ENCODE data around the gene PMPCA.

- no peak for TF ChIP-seq JUN (CRISPR knock-in tag; IDR thresholded peaks at IDR 0.05)
- TF ChIP-seq, protein P1, sequence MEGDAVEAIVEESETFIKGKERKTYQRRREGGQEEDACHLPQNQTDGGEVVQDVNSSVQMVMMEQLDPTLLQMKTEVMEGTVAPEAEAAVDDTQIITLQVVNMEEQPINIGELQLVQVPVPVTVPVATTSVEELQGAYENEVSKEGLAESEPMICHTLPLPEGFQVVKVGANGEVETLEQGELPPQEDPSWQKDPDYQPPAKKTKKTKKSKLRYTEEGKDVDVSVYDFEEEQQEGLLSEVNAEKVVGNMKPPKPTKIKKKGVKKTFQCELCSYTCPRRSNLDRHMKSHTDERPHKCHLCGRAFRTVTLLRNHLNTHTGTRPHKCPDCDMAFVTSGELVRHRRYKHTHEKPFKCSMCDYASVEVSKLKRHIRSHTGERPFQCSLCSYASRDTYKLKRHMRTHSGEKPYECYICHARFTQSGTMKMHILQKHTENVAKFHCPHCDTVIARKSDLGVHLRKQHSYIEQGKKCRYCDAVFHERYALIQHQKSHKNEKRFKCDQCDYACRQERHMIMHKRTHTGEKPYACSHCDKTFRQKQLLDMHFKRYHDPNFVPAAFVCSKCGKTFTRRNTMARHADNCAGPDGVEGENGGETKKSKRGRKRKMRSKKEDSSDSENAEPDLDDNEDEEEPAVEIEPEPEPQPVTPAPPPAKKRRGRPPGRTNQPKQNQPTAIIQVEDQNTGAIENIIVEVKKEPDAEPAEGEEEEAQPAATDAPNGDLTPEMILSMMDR (IDR thresholded peaks at IDR 0.05), result no peak
- no peak for TF ChIP-seq USF2 (CRISPR knock-in tag; IDR thresholded peaks at IDR 0.05)
- no peak for TF ChIP-seq ELF4 (CRISPR knock-in tag; IDR thresholded peaks at IDR 0.05; ENCODE audit: low read depth)
- no peak for TF ChIP-seq FOXP1 (CRISPR knock-in tag; IDR thresholded peaks at IDR 0.05; ENCODE audit: borderline replicate concordance)
- TF ChIP-seq, protein P2, sequence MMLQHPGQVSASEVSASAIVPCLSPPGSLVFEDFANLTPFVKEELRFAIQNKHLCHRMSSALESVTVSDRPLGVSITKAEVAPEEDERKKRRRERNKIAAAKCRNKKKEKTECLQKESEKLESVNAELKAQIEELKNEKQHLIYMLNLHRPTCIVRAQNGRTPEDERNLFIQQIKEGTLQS (CRISPR knock-in tag; conservative IDR thresholded peaks at IDR 0.05), result no peak
- TF ChIP-seq NR1H2 (CRISPR knock-in tag; IDR thresholded peaks at IDR 0.05), result no peak
- TF ChIP-seq MAX (CRISPR knock-in tag; IDR thresholded peaks at IDR 0.05), result no peak
- TF ChIP-seq, protein P3, sequence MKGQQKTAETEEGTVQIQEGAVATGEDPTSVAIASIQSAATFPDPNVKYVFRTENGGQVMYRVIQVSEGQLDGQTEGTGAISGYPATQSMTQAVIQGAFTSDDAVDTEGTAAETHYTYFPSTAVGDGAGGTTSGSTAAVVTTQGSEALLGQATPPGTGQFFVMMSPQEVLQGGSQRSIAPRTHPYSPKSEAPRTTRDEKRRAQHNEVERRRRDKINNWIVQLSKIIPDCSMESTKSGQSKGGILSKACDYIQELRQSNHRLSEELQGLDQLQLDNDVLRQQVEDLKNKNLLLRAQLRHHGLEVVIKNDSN (CRISPR knock-in tag; IDR thresholded peaks at IDR 0.05), result no peak
- TF ChIP-seq ZNF423 (CRISPR knock-in tag; IDR thresholded peaks at IDR 0.05), result no peak
- TF ChIP-seq, protein P4, sequence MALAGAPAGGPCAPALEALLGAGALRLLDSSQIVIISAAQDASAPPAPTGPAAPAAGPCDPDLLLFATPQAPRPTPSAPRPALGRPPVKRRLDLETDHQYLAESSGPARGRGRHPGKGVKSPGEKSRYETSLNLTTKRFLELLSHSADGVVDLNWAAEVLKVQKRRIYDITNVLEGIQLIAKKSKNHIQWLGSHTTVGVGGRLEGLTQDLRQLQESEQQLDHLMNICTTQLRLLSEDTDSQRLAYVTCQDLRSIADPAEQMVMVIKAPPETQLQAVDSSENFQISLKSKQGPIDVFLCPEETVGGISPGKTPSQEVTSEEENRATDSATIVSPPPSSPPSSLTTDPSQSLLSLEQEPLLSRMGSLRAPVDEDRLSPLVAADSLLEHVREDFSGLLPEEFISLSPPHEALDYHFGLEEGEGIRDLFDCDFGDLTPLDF (CRISPR knock-in tag; IDR thresholded peaks at IDR 0.05), result no peak
- TF ChIP-seq, protein P5, sequence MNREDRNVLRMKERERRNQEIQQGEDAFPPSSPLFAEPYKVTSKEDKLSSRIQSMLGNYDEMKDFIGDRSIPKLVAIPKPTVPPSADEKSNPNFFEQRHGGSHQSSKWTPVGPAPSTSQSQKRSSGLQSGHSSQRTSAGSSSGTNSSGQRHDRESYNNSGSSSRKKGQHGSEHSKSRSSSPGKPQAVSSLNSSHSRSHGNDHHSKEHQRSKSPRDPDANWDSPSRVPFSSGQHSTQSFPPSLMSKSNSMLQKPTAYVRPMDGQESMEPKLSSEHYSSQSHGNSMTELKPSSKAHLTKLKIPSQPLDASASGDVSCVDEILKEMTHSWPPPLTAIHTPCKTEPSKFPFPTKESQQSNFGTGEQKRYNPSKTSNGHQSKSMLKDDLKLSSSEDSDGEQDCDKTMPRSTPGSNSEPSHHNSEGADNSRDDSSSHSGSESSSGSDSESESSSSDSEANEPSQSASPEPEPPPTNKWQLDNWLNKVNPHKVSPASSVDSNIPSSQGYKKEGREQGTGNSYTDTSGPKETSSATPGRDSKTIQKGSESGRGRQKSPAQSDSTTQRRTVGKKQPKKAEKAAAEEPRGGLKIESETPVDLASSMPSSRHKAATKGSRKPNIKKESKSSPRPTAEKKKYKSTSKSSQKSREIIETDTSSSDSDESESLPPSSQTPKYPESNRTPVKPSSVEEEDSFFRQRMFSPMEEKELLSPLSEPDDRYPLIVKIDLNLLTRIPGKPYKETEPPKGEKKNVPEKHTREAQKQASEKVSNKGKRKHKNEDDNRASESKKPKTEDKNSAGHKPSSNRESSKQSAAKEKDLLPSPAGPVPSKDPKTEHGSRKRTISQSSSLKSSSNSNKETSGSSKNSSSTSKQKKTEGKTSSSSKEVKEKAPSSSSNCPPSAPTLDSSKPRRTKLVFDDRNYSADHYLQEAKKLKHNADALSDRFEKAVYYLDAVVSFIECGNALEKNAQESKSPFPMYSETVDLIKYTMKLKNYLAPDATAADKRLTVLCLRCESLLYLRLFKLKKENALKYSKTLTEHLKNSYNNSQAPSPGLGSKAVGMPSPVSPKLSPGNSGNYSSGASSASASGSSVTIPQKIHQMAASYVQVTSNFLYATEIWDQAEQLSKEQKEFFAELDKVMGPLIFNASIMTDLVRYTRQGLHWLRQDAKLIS (CRISPR knock-in tag; IDR thresholded peaks at IDR 0.05; ENCODE audit: borderline replicate concordance), result no peak
- TF ChIP-seq SP1 (CRISPR knock-in tag; conservative IDR thresholded peaks at IDR 0.05), result no peak
These were observed 42.3 kb upstream of the PMPCA start for GRCh38 chr9:136368190-136368589.
